HG03060 (cell line): ENCODE data around the gene WIF1.
A peak's percentile ranks its signal among the peaks of the same experiment; 100 is the strongest.

Experiments used
- ATAC-seq: cut with Tn5 transposase; IDR thresholded peaks from one replicate; pipeline ENCODE4 v1.9.1; 2021; ENCODE audit warnings: low read depth, moderate number of reproducible peaks; ENCODE audit not compliant: unreplicated experiment

Gene WIF1, protein sequence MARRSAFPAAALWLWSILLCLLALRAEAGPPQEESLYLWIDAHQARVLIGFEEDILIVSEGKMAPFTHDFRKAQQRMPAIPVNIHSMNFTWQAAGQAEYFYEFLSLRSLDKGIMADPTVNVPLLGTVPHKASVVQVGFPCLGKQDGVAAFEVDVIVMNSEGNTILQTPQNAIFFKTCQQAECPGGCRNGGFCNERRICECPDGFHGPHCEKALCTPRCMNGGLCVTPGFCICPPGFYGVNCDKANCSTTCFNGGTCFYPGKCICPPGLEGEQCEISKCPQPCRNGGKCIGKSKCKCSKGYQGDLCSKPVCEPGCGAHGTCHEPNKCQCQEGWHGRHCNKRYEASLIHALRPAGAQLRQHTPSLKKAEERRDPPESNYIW

DNA sequence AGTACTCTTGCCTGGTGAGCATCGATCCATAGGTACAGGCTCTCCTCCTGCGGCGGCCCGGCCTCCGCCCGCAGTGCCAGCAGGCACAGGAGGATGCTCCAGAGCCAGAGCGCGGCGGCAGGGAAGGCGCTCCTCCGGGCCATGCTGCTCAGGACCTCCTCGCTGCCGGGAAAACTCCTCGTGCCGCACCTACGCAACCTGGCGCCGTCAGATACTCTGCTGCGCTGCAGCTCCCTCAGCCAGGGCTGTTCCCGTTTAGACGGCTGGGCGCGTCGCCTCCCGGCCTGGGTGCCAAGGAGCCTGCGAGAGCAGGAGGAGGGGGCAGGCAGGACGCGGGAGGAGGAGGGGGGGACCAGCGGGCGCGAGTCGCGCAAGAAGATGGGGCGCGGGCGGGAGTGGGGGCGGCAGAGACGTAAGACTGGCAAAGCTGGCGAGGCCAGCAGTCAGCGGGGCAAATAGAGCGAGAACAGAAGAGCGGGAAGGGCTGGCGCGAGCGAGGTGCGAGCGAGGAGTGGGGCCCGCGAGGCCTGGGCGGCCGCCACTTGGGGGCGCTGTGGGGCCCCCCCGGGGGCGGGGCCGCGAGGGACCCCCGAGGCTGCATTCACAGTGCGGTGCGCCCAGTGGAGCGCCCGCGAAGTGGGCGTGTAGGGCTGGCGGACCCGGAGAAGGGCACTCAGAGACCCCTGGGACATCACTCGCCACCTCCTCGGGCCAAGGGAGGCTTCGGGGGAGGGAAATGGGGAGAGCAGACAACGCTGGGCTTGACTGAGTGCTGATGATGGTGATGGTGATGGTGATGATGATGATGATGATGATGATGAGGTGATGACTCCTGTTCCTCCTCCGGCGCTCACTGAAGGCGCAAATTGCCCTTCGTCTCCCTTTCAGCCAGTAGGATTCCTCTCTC lies at the start of gene WIF1:
WIF1 (minus strand) TSS at position 257 of the 907 bp plus-strand sequence; CDS start at position 143, 114 bp downstream.
- ATAC-seq = no peak

DNA sequence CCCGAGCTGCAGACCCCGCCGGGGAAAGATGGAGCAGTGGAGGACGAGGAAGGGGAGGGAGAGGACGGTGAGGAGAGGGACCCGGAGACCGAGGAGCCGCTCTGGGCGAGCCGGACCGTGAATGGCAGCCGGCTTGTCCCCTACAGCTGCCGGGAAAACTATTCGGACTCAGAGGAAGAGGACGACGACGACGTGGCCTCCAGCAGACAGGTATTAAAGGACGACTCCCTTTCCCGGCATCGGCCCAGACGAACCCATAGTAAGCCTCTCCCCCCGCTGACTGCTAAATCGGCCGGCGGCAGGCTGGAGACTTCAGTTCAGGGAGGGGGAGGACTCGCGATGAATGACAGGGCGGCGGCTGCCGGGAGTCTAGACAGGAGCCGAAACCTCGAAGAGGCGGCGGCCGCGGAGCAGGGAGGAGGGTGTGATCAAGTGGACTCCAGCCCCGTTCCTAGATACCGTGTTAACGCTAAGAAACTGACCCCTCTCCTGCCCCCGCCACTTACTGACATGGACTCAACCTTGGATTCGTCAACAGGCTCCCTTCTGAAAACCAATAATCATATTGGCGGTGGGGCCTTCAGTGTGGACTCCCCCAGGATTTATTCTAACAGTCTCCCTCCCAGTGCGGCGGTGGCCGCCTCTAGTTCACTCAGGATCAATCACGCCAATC lies 49.2 kb upstream of the WIF1 start:
- ATAC-seq = no peak

DNA sequence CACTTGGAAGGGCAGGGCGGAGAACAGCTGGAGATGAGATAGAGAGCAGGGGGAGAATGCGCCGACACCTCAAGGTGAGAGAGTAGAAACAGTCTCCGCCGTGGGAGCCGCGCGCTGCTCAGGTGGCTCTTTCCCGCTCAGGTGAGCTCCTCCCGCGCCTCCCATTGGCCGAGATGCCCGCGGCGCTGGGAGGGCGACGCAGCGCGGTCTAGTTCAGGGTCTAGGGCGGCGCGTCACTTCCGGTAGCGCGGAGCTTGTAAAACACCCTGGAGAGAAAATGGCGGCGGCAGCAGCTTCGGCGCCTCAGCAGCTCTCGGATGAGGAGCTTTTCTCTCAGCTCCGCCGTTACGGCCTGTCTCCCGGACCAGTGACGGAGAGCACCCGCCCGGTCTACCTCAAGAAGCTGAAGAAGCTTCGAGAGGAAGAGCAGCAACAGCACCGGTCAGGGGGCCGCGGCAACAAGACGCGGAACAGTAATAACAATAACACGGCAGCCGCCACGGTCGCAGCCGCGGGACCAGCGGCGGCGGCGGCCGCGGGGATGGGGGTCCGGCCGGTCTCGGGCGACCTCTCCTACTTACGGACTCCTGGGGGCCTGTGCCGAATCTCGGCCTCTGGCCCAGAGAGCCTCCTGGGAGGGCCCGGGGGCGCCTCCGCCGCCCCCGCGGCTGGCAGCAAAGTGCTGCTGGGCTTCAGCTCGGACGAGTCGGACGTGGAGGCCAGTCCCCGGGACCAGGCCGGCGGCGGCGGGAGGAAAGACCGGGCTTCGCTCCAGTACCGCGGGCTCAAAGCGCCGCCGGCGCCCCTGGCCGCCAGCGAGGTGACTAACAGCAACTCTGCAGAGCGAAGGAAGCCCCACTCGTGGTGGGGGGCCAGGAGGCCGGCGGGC lies 48.5 kb upstream of the WIF1 start, which contains the start of gene LEMD3:
LEMD3 (plus strand) TSS at position 264 of the 889 bp plus-strand sequence; CDS start at position 278, 14 bp downstream.
- peak; percentile 78 for ATAC-seq

DNA sequence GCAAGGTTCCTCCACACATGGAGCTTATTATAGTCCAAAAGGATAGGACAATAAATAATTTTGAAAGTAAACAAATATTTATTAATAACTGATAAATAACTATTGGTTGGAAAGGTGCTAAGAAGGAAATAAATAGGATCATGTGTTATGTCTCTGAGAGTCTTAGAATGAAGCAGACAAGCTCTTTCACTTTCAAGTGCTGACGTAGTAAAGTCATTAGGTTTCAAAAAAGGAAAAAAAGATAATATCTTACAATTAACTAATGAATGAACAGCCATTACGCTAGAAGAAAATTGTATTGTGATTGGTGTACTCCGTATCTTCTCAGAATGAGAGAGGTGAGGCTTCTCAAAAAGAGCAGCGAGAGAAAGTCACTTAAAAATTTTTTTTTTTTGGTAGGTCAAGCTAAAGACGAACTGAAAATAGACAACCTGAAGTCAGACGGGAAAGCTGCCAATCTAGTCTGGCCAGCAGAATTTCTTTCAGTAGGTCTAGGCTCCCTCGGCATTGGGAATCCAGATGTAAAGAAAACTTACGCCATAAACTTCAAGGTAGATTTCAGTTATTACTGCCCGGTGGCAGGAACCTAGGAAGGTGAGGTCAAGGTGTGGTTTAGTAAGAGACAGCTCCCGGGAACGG lies 47.7 kb upstream of the WIF1 start:
- ATAC-seq = no peak

DNA sequence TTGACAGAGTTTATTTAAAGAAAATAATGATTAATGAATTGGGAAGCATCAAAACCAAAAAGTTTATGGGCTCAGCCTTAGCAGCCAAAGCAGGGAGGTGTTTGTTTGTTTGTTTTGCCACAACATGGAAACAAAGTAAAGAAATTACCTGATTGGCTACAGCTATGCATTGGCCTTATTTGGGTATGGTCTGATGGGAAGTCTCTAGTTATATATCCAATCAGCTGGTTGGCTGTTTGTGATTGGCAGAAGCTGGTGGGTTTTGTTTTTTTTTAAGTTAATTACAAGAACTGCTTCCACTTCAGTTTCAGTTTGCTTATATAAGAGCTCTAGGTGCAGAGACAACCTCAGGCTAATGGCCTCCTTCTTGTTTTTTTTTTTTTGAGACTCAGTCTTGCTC lies 43.7 kb upstream of the WIF1 start:
- ATAC-seq = no peak

DNA sequence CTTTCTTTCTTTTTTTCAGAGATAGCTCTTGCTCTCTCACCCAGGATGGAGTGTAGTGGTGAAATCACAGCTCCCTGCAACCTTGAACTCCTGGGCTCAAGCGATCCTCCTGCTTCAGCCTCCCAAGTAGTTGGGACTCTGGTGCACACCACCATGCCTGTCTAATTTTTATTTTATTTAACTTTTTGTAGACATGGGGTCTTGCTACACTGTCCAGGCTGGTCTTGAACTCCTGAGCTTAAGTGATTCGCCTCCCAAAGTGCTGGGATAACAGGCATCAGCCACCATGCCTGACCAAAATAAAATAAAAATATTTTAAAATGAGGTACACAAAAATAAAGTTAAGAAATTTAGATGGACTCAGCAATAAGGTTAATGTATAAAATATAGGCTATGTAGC lies 43.1 kb upstream of the WIF1 start:
- no peak for ATAC-seq

DNA sequence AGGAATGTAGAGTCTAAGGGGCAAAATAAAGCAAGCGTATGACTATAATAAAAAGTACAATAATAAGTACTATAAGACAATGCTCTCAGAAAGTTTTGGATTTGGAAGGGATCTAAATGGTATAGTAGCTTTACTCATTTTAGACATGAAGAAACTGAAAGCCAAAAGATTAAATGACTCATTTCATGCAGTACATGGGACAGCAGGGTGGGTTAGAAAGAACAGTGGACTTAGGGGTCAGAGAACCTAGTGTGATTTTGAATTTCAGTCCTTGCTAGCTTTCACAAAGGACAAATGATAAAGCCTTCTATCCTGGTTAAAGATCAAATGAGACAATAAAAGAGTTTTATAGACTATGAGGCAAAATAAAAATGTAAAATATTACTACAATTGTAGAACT lies 41.5 kb upstream of the WIF1 start:
- no peak for ATAC-seq

DNA sequence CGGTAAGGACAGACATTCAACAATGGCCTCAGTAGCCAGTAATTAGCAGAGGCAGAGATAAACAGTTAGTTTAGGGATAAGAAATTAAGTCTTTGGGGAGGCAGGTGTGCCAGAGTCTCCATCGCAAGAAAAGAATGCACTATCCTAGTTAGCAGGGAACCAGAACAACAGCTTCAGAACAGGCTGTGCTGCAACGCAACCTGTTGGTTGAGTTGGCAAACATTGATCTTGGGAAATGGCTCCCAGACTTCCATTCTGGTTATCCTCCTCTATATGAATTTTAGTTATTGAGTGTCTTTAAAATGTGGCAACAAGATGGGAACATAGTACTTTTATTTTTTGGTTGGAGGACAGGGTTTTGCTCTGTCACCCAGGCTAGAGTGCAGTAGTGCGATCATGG lies 36.0 kb upstream of the WIF1 start:
- no peak for ATAC-seq

DNA sequence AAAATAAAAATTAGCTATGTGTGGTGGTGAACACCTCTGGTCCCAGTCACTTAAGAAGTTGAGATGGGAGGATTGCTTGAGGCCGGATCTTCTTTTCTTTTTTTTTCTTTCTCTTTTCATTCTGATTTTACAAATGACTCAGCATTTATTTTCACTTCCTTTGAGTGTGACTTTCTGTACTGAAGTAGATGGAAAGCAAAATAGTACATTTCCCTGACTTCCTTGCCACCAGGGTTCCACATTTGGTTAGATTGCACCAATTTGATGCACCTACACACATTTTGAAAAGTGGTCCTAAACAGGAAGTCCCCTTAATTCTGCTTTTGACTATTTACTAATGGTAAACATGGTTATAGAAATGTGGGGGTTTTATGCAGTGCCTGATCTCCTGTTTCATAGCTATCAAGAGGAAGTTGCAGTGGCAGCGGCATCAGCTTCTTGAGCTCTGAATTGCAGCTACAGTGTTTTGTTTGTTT lies 35.3 kb upstream of the WIF1 start:
- ATAC-seq = peak; percentile 90

DNA sequence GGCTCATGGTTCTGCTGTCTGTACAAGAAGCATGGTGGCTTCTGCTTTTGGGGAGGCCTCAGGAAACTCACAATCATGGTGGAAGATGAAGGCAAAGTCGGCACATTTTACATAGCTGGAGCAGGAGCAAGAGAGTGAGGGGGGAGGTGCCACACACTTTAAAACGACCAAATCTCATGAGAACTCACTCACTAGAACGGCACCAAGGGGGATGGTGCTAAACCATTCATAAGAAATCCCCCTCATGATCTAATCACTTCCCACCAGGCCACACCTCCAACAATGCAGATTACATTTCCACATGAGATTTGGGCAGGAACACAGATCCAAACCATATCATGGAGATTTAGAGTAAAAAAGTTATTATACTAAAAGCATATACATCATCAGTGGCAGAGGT lies 34.7 kb upstream of the WIF1 start:
- no peak for ATAC-seq

DNA sequence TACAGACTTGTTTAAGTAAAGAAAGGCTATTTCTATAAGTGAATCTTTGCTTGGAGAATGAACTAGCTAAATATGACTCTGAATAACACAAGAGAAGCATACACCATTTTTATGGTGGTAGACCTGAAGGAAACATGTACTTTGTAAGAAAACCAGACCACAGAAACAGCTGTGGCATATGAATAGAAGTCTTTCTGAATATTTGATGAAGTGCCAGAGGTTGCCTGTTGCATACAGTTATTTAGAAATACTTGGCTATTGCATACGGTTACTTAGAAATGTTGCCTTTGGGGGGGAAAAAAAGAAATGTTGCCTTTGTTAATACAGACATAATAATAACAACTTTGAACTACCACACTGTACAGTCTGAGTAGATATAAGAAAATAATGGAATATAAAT lies 31.5 kb upstream of the WIF1 start:
- no peak for ATAC-seq

DNA sequence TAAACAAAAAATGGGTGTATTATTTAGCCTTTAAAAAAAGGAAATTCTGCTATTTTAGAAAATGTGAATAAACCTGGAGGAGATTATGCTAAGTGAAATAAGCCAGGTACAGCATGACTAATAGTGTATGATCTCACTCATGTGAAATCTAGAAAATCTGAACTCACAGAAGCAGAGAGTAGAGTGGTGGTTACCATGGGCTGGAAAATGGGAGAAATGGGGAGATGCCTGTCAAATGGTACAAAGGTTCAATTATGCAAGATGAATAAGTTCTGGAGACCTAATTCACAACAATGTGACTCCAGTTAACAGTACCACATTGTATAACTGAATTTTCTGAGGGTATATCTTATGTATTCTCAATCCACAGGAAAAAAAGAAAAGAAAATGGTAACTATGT lies 30.9 kb upstream of the WIF1 start:
- no peak for ATAC-seq

DNA sequence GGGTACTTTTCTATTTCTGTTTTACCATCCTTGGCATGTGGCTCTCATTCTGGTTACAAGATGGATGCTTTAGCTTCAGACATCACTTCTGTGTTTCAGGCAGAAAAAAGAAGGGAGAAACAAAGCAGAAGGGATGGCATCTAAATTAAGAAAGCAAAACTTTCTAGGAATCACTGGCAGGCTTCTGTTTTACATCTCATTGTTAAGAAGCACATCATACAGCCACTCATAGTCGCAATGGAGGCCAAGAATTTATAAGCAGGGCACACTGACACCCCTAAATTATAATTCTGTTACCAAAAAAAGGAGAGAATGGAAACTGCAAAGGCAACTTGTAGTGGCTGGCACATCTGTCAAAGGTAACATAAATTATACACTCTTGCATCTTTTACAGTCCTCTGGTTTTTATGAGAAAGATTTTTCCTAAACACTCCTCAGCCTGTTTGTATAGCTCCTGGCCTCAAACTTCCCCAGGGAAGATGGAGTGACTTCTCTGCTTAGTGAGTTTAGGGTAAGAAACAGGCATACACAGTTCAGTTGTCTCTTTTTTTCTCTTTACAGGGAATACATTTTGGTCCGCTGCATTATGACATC lies 26.3 kb upstream of the WIF1 start:
- ATAC-seq = no peak

DNA sequence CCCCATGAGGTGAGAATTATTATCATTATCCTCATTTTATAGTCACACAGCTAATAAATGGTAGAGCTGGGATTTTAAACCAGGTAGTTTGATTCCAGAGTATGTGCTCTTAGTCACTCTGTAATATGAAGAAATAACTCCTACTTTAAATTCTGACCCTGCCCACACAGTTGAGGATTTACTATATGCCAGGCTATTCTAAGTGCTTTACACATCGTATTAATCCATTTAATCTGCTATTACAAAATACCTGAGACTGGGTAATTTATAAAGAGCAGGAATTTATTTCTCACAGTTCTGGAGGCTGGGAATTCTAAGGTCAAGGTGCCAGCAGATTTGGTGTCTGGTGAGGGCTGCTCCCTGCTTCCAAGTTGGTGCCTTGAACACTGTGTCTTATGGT lies 19.6 kb upstream of the WIF1 start:
- ATAC-seq = no peak

DNA sequence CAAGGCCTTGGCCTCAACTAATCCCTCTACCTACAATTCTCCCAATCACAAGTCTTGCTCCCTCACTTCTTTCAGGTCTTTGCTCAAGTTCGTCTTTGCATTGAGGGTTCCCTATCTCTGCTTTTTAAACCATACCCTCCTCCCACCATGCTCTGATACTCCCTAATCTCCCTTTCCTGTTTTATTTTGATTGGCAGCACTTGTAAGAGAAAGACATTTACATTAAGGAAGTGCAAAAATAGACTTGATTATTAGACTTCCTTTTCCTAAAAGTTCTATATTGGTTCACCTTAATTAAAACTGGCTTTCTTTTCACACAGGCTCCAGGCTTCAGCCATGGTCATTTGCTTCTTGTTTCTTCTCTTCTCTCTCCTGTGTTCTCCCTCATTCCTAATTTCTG lies 18.3 kb upstream of the WIF1 start:
- no peak for ATAC-seq

DNA sequence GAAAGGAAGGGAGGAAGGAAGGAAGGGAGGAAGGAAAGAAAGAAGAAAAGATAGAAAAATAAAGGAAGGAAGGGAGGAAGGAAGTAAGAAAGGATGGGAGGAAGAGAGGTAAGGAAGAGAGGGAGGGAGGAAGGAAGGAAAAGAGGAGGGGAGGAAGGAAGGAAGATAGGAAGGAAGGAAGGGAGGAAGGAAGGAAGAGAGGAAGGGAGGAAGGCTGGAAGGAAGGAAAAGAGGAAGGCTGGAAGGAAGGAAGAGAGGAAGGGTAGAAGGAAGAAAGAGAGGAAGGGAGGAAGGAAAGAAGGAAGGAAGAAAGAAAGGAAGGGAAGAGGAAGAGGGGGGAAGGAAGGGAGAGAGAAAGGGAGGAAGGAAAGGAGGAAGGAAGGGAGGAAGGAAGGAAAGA lies 12.8 kb upstream of the WIF1 start:
- ATAC-seq = no peak

DNA sequence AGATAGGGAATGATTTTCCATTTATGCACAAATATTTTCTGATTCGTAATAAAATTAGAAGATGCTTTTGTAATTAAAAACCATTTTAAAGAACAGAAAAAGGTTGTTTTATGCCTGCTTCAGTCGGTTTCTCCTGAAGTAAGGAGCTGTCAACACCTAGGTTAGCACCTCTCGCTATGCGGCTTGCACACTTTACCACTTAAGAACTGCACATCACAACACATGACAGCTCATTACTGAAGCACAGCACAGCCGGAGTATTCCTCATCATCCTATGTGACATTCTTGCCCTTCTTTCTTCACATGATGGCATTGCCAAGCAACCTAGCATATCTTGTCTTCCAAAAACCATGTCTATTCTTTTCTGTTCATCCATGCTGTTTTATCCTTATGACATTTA lies 5.4 kb upstream of the WIF1 start:
- no peak for ATAC-seq

DNA sequence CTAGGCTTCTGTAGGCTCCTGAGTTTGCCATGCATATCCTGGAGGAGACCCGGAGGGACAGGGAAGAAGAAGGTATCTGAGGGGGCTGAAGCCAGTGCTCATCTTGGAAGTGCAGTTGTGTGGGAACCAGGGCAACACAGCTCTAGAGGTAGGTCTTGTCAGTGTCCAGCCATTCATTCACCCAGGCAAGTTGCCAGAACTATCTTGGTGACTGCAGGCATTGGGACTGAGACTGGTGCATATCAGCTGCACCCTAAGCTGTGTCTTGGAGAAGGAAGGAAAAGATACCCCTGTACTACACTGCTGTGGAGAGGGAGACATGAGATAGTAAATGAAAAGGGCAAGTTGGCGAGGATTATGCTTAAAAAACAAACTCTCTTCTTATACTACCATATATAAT lies 4.9 kb upstream of the WIF1 start:
- no peak for ATAC-seq

DNA sequence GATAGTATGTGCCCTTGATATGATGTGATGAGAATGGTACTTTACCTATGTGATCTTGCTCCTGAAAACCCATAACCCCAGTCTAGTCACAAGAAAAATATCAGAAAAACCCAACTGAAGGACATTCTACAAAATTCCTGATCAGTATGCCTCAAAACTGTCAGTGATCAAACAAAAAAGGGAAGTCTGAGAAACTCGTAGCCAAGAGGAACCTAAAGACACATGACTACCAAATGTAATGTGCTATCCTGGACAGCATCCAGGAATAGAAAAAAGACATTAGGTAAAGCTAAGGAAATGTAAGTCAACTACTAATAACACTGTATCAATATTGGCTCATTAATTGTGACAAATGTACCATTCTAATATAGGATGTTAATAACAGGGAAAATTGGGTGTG lies 4.1 kb upstream of the WIF1 start:
- ATAC-seq = no peak
